ENCODE measurements around the gene TRABD.
"Not testable (repeated sequence)": the region's sequence is repeated elsewhere in the genome, so short reads cannot be mapped to it uniquely, and the experiment has no call there.

The TRABD gene

DNA sequence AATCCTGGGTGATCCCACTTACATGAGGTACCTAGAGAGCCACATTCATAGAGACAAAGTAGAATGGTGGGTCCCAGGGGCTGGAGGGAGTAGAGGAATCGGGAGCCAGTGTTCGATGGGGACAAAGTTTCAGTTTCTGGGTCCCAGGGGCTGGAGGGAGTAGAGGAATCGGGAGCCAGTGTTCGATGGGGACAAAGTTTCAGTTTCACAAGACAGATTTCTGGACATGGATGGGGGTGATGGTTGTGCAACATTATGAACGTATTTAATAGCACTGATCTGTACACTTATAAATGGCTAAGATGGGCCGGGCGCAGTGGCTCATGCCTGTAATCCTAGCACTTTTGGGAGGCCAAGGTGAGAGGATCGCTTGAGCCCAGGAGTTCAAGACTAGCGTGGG lies 19.3 kb downstream of the TRABD start:
- DNase-seq = not testable (repeated sequence)

- no peak for DNase-seq
Measured at GRCh38 chr22:50205781-50206569, 20.3 kb downstream of the TRABD start.

GRCh38 chr22:50206599-50206998 lies 20.9 kb downstream of the TRABD start:
- no peak for DNase-seq

- DNase-seq = no peak
Measured at GRCh38 chr22:50207383-50208140, 21.8 kb downstream of the TRABD start.

- DNase-seq = no peak
Measured at GRCh38 chr22:50208430-50208938, 22.8 kb downstream of the TRABD start.

GRCh38 chr22:50208939-50209892 lies 23.5 kb downstream of the TRABD start:
- no peak for DNase-seq

- peak; percentile 52 for DNase-seq
Measured at GRCh38 chr22:50209893-50210292, 24.2 kb downstream of the TRABD start.

DNA sequence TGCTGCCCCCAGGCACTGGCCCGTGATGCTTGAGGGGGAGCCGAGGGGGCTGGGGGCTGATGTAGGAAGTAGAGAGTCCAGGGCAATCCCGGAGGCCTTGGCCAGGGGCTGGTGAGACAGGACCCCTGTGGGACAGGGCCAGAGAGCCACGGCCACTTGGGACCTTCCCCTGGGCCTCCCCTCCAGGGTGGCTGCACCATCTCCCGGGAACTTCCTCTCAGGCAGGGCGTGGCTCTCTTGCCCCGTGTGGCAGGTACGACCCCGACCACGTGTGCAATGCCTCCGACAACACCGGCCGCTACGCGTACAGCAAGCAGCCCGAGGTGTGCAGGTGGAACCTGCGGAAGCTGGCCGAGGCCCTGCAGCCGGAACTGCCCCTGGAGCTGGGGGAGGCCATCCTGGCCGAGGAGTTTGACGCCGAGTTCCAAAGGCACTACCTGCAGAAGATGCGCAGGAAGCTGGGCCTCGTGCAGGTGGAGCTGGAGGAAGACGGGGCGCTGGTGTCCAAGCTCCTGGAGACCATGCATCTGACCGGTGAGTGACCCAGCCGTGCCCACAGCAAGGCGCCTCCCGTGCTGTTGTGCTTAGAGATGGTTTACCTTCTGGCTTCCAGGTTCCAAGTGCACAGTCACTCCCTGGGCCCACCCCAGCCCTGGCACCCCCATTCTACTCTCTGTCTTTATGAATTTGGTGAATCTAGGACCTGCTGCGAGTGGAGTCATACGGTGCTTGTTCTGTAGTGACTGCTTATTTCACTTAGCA lies 24.8 kb downstream of the TRABD start:
- DNase-seq = no peak

DNA sequence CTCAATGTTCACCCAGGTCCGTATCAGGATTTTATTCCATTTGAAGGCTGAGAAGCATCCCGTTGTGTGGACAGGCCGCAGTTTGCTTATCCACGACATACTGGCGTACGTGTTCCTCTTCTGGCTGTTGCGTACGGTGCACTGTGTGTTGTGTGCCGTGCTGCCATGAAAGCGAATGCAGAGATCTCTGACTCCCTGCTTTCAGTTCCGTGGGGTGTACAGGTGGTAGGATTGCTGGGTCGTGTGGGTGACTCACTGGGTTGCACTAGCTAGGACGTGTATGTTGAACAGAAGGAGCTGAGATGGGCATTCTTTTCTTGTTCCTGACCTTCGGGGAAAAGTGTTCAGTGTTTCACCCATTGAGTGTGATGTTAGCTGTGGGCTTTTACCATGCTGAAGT lies 25.4 kb downstream of the TRABD start:
- DNase-seq = no peak

DNA sequence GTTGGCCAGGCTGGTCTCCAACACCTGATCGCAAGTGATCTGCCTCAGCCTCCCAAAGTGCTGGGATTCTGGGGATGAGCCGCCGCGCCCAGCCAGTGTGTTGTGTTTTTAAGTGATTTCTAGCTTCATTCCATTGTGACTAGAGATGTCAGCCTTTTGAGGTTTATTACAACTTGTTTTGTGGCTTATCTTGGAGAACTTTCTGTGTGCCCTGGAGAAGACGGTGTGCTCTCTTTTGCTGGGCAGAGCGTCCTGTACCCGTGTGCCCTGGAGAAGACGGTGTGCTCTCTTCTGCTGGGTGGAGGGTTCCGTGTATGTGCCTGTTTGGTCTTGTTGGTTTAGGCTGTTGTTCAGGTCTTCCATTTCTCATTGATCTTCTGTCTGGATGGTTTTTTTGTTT lies 27.6 kb downstream of the TRABD start:
- DNase-seq = no peak

- DNase-seq = no peak
Measured at GRCh38 chr22:50215297-50216054, 29.8 kb downstream of the TRABD start.

DNA sequence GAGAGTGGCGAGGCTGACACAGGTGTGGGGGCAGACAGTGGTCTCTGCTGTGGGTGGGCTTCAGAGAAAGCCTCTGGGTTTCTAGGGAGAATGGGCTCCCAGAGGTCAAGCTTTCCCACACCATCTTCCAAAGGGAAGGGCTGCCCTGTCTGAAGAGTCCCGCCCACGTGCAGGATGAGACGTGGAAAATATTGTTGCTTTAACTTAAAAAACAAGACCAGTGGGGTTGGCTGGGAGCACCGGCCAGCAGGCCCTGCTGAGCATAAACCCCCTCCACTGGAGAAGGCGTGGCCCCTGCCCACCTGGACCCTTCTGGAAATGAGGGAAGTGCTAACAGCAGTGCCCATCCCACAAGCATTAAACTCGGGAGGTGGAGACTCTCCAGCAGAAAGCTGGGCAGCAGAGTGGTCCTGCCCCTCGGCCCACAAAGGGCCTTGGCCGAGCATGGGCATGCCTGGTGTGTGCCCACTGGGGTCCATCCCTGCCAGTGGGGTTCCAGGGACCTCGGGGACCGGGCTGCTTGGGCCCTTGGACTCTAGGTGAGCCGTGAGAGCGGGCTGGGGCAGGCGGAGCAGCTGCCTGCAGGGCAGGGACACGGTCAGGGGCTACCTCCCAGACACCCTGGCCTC lies 30.5 kb downstream of the TRABD start:
- DNase-seq = no peak

DNA sequence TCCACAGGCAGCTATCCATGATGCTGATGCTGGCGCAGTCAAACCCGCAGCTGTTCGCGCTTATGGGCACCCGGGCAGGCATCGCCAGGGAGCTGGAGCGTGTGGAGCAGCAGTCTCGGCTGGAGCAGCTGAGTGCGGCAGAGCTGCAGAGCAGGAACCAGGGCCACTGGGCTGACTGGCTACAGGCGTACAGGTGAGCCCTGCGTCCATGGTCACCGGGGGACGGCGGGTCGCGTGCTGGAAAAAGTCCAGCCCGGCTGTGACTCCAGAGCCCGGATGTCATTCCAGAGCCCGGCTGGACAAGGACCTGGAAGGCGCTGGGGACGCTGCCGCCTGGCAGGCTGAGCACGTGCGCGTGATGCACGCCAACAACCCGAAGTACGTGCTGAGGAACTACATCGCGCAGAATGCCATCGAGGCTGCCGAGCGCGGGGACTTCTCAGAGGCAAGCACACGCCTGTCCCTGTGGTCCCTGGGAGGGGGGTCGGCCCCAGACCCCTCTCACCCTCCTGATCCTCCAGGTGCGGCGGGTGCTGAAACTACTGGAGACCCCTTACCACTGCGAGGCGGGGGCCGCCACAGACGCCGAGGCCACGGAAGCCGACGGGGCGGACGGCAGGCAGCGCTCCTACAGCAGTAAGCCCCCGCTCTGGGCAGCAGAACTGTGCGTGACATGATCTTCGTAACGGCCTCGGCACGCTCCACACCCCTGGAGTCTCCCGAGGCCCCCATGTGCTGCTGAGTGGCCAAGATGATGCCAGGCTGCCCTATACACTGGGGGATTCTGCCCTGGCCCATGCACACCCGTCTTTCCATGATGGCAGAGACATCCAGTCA lies 31.2 kb downstream of the TRABD start:
- no peak for DNase-seq

- DNase-seq = no peak
Measured at GRCh38 chr22:50217543-50218152, 31.9 kb downstream of the TRABD start.

DNA sequence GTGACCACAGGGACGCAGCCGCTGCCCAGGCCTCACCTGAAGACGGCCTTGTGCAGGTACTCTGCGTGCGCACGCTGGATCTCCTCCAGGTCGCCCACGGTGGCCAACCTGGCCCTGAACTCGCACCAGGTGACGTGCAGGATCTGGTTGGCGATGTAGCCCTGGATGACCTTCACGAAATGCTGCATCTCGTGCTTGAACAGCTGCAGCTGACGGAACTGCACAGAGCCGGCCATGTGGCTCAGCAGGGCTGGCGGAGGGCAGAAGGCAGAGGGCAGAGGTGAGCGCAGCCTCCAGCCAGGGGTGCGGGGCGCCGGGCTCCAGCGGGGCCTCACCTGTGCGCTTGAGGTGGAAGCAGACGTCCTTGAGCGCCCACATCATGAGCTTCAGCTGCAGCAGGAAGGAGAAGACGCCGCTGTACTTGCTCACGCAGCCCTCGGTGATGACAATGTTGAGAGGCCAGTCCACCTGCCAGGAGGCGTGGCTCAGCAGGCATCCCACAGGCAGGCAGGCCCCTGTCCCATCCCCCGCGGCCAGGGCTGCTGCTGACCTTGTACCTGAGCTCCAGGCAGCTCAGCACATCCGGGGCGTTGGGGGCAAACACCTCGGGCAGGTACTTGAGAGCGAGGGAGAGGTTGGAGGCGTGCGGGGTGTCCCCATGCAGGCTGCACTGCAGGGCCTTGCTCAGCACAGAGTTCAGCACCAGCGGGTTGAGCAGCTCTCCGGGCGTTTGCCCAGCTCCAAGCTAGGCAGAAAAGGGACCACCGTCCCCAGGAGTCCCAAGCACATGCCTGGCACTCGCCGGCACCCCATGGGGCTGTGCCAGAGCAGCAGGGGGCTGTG lies 32.7 kb downstream of the TRABD start:
- no peak for DNase-seq

DNA sequence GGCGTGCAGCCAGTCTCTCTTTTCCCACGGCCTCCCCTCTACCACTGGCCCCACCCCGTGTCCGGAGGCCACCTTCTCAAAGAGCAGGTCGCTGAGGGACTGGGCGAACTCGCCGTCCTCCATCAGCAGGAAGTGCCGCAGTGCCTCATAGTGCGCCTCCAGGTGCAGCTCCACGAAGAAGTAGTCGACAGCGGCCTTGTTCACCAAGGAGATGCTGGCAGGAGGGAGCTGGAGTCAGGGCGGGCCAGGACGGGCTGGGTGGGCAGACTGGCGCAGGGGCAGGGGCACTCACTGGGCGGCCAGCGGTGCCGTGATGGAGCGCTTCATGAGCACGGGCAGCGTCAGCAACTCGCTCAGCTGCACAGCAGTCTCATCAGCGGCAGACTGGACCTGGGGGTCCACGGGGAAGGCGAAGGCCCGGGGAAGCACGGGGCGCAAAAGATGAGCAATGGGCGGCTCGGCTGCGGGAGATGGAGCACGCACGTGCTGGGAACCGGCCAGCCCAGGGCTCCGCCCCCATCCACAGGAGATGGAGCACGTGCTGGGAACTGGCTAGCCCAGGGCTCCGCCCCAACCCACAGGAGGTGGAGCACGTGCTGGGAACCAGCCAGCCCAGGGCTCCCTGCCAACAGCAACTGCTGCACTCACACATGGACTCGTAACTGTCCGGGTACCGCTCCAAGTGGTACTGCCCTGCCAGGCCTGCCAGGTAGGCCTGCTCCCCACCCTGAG lies 33.4 kb downstream of the TRABD start:
- DNase-seq = no peak

- no peak for DNase-seq
Measured at GRCh38 chr22:50219800-50220602, 34.3 kb downstream of the TRABD start.

All from stimulated activated naive CD4-positive, alpha-beta T cell treated with Interleukin-2 at 50 U/mL for 16 hours (primary cell).